Activated CD4-positive, alpha-beta memory T cell treated with anti-CD3 and anti-CD28 coated beads for 36 hours (primary cell): ENCODE data around the gene CAPRIN2. TPM values are rescaled to one million over a fixed set of nuclear protein-coding genes. Genes with fewer than 3 reads are reported as not detected.

ENCODE experiments used
- CTCF ChIA-PET: fragments of 350-600 bp; sonication (Branson Sonifier 250); formaldehyde crosslinking; loops from one replicate; lab custom pipeline; 2021; ENCODE audit warnings: antibody characterized with exemption, inconsistent platforms; lab: Charles Lee
- POLR2A ChIA-PET: fragments of 350-600 bp; sonication (Branson Sonifier 250); formaldehyde crosslinking; loops from one replicate; lab custom pipeline; 2021; ENCODE audit warnings: antibody characterized with exemption; lab: Charles Lee
- DNase-seq: peaks from one replicate; pipeline ENCODE4 v3.0.0-alpha.2; 2020
- H3K27ac Mint-ChIP-seq: one replicate; pipeline ENCODE4 v1.8.0; 2021; ENCODE audit warnings: mixed read lengths
- H3K27me3 Mint-ChIP-seq: one replicate; pipeline ENCODE4 v1.8.0; 2021; ENCODE audit warnings: mixed read lengths
- H3K36me3 Mint-ChIP-seq: one replicate; pipeline ENCODE4 v1.8.0; 2021; ENCODE audit warnings: mixed read lengths
- H3K4me1 Mint-ChIP-seq: one replicate; pipeline ENCODE4 v1.8.0; 2021; ENCODE audit warnings: low read depth, mixed read lengths
- H3K4me3 Mint-ChIP-seq: one replicate; pipeline ENCODE4 v1.8.0; 2021; ENCODE audit warnings: mild to moderate bottlenecking, mixed read lengths
- H3K9me3 Mint-ChIP-seq: one replicate; pipeline ENCODE4 v1.8.0; 2021; ENCODE audit warnings: mixed read lengths
- intact Hi-C: fragments of 100-400 bp; cut with micrococcal nuclease; formaldehyde crosslinking; loops from one replicate; pipeline ENCODE4 v1.15.1; 2023
- total RNA-seq, 2 experiments: library from RNA; stranded (reverse); gene quantifications; one replicate each; pipeline ENCODE4 v1.2.3, GENCODE V29; 2021

The CAPRIN2 gene
- total RNA-seq, 2 experiments from 2014 or later, result 10.0 to 11.5 TPM

GRCh38 chr12:30696943-30697342 is 57.8 kb downstream of the CAPRIN2 start:
- Mint-ChIP-seq H3K9me3 (no peaks in the 10 kb centered on the region), H3K27ac (no peak overlapping the region), H3K36me3 (peaks cover 1% of the 10 kb centered on the region), H3K4me1 (peaks cover 26% of the 10 kb centered on the region), H3K27me3 (no peaks in the 10 kb centered on the region), H3K4me3 (no peak overlapping the region)
- POLR2A ChIA-PET, result no interaction called here
- intact Hi-C loops, result loop anchor here (5.0 to 10.0 kb wide), 2 partner anchors 378 to 1315 kb away; partner anchors contain the start of genes DDX11 and ERGIC2
- no peak for DNase-seq
- CTCF ChIA-PET, result interaction anchor here (0.8 kb wide), 1 partner anchor 58 kb away, joined by 3 read pairs; the partner anchor contains the start of gene CAPRIN2

GRCh38 chr12:30696486-30696885 is 58.3 kb downstream of the CAPRIN2 start:
- ChIA-PET CTCF (interaction anchor here (0.8 to 2.5 kb wide), 3 partner anchors 59 to 111 kb away, joined by 3 to 11 read pairs (median 6); partner anchors contain the start of gene CAPRIN2), POLR2A (interaction anchor here (1.2 kb wide), 2 partner anchors 57 to 59 kb away, joined by 4 to 6 read pairs; partner anchors contain the start of gene CAPRIN2)
- Mint-ChIP-seq H3K27me3 (no peaks in the 10 kb centered on the region), H3K9me3 (no peaks in the 10 kb centered on the region), H3K36me3 (peaks cover 1% of the 10 kb centered on the region), H3K4me1 (peaks cover 26% of the 10 kb centered on the region), H3K27ac (no peak overlapping the region), H3K4me3 (peak overlapping the region; percentile 88)
- intact Hi-C loops, result loop anchor here (5.0 to 10.0 kb wide), 2 partner anchors 378 to 1314 kb away; partner anchors contain the start of genes DDX11 and ERGIC2
- DNase-seq, result no peak

GRCh38 chr12:30696103-30696408 is 58.7 kb downstream of the CAPRIN2 start:
- H3K4me1 Mint-ChIP-seq, result peaks cover 30% of the 10 kb centered on the region
- intact Hi-C loops, result loop anchor here (5.0 to 10.0 kb wide), 2 partner anchors 379 to 1314 kb away; partner anchors contain the start of genes DDX11 and ERGIC2
- H3K4me3 Mint-ChIP-seq, result peak overlapping the region; percentile 88
- H3K27ac Mint-ChIP-seq, result peak overlapping the region; percentile 84
- CTCF ChIA-PET, result interaction anchor here (0.7 to 2.5 kb wide), 12 partner anchors 10 to 335 kb away, joined by 3 to 11 read pairs (median 4); partner anchors contain the start of gene CAPRIN2
- no peaks in the 10 kb centered on the region for H3K9me3 Mint-ChIP-seq
- peaks cover 1% of the 10 kb centered on the region for H3K36me3 Mint-ChIP-seq
- no peak for DNase-seq
- no peaks in the 10 kb centered on the region for H3K27me3 Mint-ChIP-seq
- POLR2A ChIA-PET, result interaction anchor here (1.1 to 1.2 kb wide), 3 partner anchors 58 to 71 kb away, joined by 3 to 6 read pairs (median 4); partner anchors contain the start of gene CAPRIN2

GRCh38 chr12:30695199-30696102 is 59.3 kb downstream of the CAPRIN2 start, which contains the start of gene IPO8:
Gene IPO8, minus strand, starts transcription at chr12:30695869. Its CDS starts 222 bp downstream, at chr12:30695647.
- no peaks in the 10 kb centered on the region for H3K9me3 Mint-ChIP-seq
- H3K4me3 Mint-ChIP-seq, result peak within 1 kb of the TSS; percentile 88
- intact Hi-C loops, result loop anchor here (1.0 to 10.0 kb wide), 4 partner anchors 59 to 1313 kb away; partner anchors contain the start of genes CAPRIN2, DDX11 and ERGIC2
- peaks cover 1% of the 10 kb centered on the region for H3K36me3 Mint-ChIP-seq
- H3K27ac Mint-ChIP-seq, result peak within 1 kb of the TSS; percentile 84
- POLR2A ChIA-PET, result interaction anchor here (0.7 to 1.2 kb wide), 4 partner anchors 10 to 71 kb away, joined by 3 to 6 read pairs (median 4); partner anchors contain the start of gene CAPRIN2
- CTCF ChIA-PET, result interaction anchor here (0.7 to 2.5 kb wide), 13 partner anchors 10 to 336 kb away, joined by 3 to 11 read pairs (median 4); partner anchors contain the start of gene CAPRIN2
- peaks cover 32% of the 10 kb centered on the region for H3K4me1 Mint-ChIP-seq
- H3K27me3 Mint-ChIP-seq, result no peaks in the 10 kb centered on the region
- DNase-seq, result peak; percentile 90

- peak overlapping the region; percentile 63 for H3K27ac Mint-ChIP-seq
- no peaks in the 10 kb centered on the region for H3K9me3 Mint-ChIP-seq
- H3K27me3 Mint-ChIP-seq, result no peaks in the 10 kb centered on the region
- peaks cover 4% of the 10 kb centered on the region for H3K36me3 Mint-ChIP-seq
- peaks cover 32% of the 10 kb centered on the region for H3K4me1 Mint-ChIP-seq
- peak; percentile 17 for DNase-seq
- ChIA-PET CTCF (interaction anchor here (1.1 to 2.5 kb wide), 6 partner anchors 15 to 153 kb away, joined by 4 to 11 read pairs (median 6); partner anchors contain the start of gene CAPRIN2), POLR2A (interaction anchor here (0.7 to 1.1 kb wide), 2 partner anchors 9 to 72 kb away, joined by 3 to 5 read pairs; no protein-coding TSS in a partner anchor)
- intact Hi-C loops, result loop anchor here (1.0 to 10.0 kb wide), 4 partner anchors 60 to 1312 kb away; partner anchors contain the start of genes CAPRIN2, DDX11 and ERGIC2
- H3K4me3 Mint-ChIP-seq, result peak overlapping the region; percentile 88
Observed at GRCh38 chr12:30694412-30695198, 60.1 kb downstream of the CAPRIN2 start.

- intact Hi-C loops, result loop anchor here (10.0 kb wide), 1 partner anchor 382 kb away; the partner anchor contains the start of gene DDX11
- Mint-ChIP-seq H3K27me3 (no peaks in the 10 kb centered on the region), H3K4me3 (no peak overlapping the region), H3K4me1 (peaks cover 36% of the 10 kb centered on the region), H3K9me3 (no peaks in the 10 kb centered on the region), H3K36me3 (peaks cover 4% of the 10 kb centered on the region), H3K27ac (no peak overlapping the region)
- ChIA-PET POLR2A (no interaction called here), CTCF (no interaction called here)
- DNase-seq, result no peak
Observed at GRCh38 chr12:30692470-30692869, 62.3 kb downstream of the CAPRIN2 start.

GRCh38 chr12:30691122-30691879 is 63.5 kb downstream of the CAPRIN2 start:
- Mint-ChIP-seq H3K4me1 (peaks cover 37% of the 10 kb centered on the region), H3K9me3 (no peaks in the 10 kb centered on the region), H3K27me3 (no peaks in the 10 kb centered on the region), H3K27ac (no peak overlapping the region), H3K4me3 (no peak overlapping the region), H3K36me3 (peaks cover 4% of the 10 kb centered on the region)
- intact Hi-C loops, result loop anchor here (10.0 kb wide), 1 partner anchor 384 kb away; the partner anchor contains the start of gene DDX11
- no peak for DNase-seq
- ChIA-PET POLR2A (no interaction called here), CTCF (interaction anchor here (0.6 kb wide), 1 partner anchor 15 kb away, joined by 3 read pairs; no protein-coding TSS in a partner anchor)

GRCh38 chr12:30687265-30687986 is 67.3 kb downstream of the CAPRIN2 start:
- Mint-ChIP-seq H3K27ac (no peak overlapping the region), H3K36me3 (peaks cover 8% of the 10 kb centered on the region), H3K27me3 (no peaks in the 10 kb centered on the region), H3K4me1 (peaks cover 14% of the 10 kb centered on the region), H3K4me3 (no peak overlapping the region), H3K9me3 (no peaks in the 10 kb centered on the region)
- ChIA-PET CTCF (no interaction called here), POLR2A (no interaction called here)
- intact Hi-C loops, result no loop called here
- no peak for DNase-seq

- ChIA-PET POLR2A (no interaction called here), CTCF (no interaction called here)
- Mint-ChIP-seq H3K27ac (no peak overlapping the region), H3K9me3 (no peaks in the 10 kb centered on the region), H3K4me1 (no peaks in the 10 kb centered on the region), H3K27me3 (no peaks in the 10 kb centered on the region), H3K36me3 (peaks cover 37% of the 10 kb centered on the region), H3K4me3 (no peak overlapping the region)
- intact Hi-C loops, result no loop called here
- no peak for DNase-seq
Observed at GRCh38 chr12:30679241-30679640, 75.5 kb downstream of the CAPRIN2 start.

GRCh38 chr12:30678221-30678620 is 76.5 kb downstream of the CAPRIN2 start:
- no peak overlapping the region for H3K27ac Mint-ChIP-seq
- H3K9me3 Mint-ChIP-seq, result no peaks in the 10 kb centered on the region
- H3K4me1 Mint-ChIP-seq, result no peaks in the 10 kb centered on the region
- intact Hi-C loops, result no loop called here
- ChIA-PET POLR2A (no interaction called here), CTCF (no interaction called here)
- no peaks in the 10 kb centered on the region for H3K27me3 Mint-ChIP-seq
- no peak for DNase-seq
- H3K36me3 Mint-ChIP-seq, result peaks cover 36% of the 10 kb centered on the region
- H3K4me3 Mint-ChIP-seq, result no peak overlapping the region
